ENCODE data around the gene MRFAP1L1.

Gene MRFAP1L1

DNA sequence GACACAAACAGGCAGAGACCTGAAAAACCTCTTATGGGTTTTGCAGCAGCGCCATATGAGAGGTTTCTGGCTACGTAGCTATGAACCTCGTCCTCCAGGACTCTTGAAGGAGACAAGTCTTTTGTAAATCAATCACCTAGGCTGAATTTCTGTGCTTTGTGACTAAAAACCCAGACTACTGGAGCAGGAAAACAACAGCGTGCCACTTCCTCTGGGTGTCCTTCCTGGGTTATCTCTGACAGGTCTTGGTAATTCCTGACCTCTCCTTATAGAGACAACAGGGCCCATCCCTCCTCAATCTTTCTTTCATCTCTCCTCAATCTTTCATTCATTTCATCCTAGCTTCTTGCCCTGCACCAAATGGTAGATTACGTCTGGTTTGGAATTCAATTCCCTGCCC is 10.3 kb downstream of the MRFAP1L1 start:
- POLR2A ChIA-PET, result no interaction called here
- CTCF ChIA-PET, result interaction anchor here (1.1 to 1.5 kb wide), 3 partner anchors 9 to 372 kb away, joined by 3 to 4 read pairs (median 4); no protein-coding TSS in a partner anchor
- DNase-seq (ENCODE audit: extremely low spot score), result no peak
- TF ChIP-seq, protein P1, sequence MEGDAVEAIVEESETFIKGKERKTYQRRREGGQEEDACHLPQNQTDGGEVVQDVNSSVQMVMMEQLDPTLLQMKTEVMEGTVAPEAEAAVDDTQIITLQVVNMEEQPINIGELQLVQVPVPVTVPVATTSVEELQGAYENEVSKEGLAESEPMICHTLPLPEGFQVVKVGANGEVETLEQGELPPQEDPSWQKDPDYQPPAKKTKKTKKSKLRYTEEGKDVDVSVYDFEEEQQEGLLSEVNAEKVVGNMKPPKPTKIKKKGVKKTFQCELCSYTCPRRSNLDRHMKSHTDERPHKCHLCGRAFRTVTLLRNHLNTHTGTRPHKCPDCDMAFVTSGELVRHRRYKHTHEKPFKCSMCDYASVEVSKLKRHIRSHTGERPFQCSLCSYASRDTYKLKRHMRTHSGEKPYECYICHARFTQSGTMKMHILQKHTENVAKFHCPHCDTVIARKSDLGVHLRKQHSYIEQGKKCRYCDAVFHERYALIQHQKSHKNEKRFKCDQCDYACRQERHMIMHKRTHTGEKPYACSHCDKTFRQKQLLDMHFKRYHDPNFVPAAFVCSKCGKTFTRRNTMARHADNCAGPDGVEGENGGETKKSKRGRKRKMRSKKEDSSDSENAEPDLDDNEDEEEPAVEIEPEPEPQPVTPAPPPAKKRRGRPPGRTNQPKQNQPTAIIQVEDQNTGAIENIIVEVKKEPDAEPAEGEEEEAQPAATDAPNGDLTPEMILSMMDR (IDR thresholded peaks at IDR 0.05; ENCODE audit: control extremely low read depth, extremely low read depth, low read depth, missing control alignments), result no peak

DNA sequence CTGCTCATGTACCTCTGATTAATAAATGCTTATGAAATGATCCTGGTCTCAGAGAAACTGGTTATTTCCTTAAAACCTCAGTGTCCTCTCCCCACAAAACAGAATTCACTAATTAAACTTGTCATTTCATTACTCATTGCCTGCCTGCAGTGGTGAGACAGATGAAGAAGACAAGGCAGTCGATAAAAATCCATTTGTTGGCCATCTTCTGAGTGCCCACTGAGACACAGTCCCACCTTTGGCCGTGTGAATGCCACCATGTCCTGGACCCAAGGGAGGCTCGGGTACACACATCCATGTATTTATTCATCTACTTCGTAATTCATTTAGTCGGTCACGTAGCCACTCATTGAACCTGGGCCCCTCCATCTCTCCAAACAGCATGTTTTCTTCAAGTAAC is 12.5 kb downstream of the MRFAP1L1 start:
- DNase-seq (ENCODE audit: extremely low spot score), result no peak
- TF ChIP-seq, protein P1 (IDR thresholded peaks at IDR 0.05; ENCODE audit: control extremely low read depth, extremely low read depth, low read depth, missing control alignments), result no peak
- CTCF ChIA-PET, result interaction anchor here (1.4 kb wide), 1 partner anchor 277 kb away, joined by 4 read pairs; no protein-coding TSS in a partner anchor
- POLR2A ChIA-PET, result no interaction called here

DNA sequence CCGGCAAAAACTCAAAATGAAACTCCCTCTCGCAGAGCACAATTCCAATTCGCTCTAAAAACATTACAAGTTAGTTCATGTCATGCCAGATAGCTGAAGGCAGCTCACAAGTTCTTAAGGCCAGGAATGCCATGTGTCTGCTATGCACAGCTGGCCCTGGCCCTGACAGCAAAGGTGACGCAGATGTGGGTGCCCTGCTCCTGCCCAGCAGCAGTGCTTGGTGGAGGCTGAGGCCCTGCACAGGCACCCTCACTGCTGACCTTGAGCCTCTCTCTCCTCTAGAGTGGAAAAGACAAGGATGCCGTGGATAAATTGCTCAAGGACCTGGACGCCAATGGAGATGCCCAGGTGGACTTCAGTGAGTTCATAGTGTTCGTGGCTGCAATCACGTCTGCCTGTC is 13.1 kb downstream of the MRFAP1L1 start:
- POLR2A ChIA-PET, result no interaction called here
- CTCF ChIA-PET, result interaction anchor here (0.8 to 1.4 kb wide), 4 partner anchors 9 to 278 kb away, joined by 3 to 4 read pairs (median 4); no protein-coding TSS in a partner anchor
- TF ChIP-seq, protein P1 (IDR thresholded peaks at IDR 0.05; ENCODE audit: control extremely low read depth, extremely low read depth, low read depth, missing control alignments), result no peak
- DNase-seq (ENCODE audit: extremely low spot score), result no peak

DNA sequence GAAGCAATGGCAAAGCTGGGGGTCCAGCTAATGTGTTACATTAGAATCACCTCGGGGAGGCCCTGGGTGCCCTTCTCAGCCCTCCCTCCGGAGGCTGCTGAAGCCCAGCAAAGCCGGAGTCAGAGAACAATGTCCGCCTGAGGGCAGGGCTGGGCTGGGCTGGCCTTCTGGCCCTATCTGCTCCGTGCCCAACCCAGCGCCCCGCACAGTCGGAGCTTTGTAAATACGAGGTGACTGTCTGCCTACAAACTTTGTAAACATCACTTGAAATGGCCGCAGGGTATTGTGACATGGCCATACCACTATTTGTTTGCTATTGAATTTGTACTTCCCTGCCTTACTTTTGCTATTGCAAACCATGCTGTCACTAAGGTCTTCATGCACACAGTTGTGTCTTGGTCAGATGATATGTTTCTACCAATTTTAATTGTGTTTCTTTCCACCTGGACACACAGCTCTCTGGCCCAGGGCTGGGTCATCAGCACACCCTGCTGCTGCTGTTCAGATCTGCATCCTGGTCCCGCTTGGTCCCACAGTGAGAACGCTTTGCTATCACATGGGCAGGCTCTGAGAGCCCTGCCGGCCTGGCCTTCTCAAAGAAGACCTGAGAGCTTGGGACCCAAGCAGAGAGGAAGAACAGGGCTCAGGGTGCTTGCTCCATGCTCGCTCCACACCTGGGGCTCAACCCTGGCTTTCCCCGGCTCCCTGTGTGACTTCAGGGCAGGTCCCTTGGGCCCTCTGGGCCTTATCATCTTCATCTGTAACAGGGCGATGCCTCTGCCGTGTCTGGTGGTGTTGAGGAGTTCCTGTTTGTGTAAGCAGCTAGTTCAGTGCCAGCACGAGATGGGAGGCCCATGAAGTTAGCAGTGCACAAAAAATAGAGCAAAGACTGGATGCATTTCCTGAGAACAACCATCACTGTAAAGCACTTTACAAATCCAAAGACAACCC is 13.7 kb downstream of the MRFAP1L1 start:
- no peak for DNase-seq (ENCODE audit: extremely low spot score)
- ChIA-PET POLR2A (no interaction called here), CTCF (interaction anchor here (0.8 to 1.4 kb wide), 4 partner anchors 8 to 278 kb away, joined by 3 to 4 read pairs (median 4); no protein-coding TSS in a partner anchor)
- TF ChIP-seq, protein P1 (IDR thresholded peaks at IDR 0.05; ENCODE audit: control extremely low read depth, extremely low read depth, low read depth, missing control alignments), result no peak

DNA sequence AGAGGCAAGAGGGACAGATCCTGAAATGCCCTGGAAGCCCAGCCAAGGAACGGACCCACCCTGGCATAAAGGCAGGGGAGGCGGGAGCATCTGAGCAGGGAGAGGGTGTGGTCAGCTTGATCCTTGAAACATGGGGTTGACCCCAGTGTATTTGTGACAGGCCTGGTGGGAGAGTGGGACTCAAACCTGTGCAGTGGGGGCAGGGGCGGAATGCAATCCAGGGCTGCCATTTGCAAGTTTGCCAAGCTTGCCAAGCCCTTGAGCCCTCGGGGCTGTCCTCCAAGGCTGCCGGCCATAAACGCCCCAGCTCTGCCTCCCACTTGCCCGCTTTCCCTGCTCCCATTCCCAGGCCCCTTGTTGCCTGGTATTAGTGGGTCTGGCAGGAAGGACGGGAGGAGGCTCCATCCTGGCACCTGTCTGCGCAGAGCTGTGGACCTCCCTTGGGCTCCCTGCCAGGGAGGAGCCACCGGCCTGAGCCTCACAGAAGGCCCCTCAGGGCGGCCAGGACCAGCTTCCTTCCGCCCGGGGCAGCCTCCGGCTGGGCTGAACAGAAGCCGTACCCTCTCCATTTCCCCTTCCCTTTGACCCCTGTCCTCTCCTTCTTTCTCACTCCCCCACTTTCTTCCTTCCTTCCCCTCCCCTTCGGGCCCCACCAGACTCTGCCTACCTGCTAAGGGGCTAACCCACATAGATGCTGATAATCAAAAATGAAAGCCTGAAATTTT is 15.3 kb downstream of the MRFAP1L1 start:
- POLR2A ChIA-PET, result no interaction called here
- CTCF ChIA-PET, result no interaction called here
- TF ChIP-seq, protein P1 (IDR thresholded peaks at IDR 0.05; ENCODE audit: control extremely low read depth, extremely low read depth, low read depth, missing control alignments), result no peak
- DNase-seq (ENCODE audit: extremely low spot score), result no peak
